ENCODE data around the gene RBBP8. TPM values are rescaled to one million over a fixed set of nuclear protein-coding genes. Genes with fewer than 3 reads are reported as not detected.
"Not testable (repeated sequence)": the region's sequence is repeated elsewhere in the genome, so short reads cannot be mapped to it uniquely, and the experiment has no call there.

The RBBP8 gene
- 38.0 and 43.2 TPM in 2 replicates for total RNA-seq (2014; rRNA removed; shearing (Covaris generic))

GRCh38 chr18:22933206-22933965 lies at the start of gene RBBP8:
TSS of gene RBBP8 (plus strand) at chr18:22933328. CDS start at chr18:22936852, 3,524 bp downstream.
- peak; percentile 89 for DNase-seq
- Histone ChIP-seq H3K36me3 (replicated peaks; ENCODE audit: control insufficient read depth, insufficient read depth, low read length) (peaks cover 3% of the 10 kb centered on the region; the same call in 1 of the 2 replicates), H3K27me3 (ENCODE audit: control insufficient read depth, insufficient read depth, low read length) (peaks cover 2% of the 10 kb centered on the region), H3K4me3 (ENCODE audit: insufficient read depth, low read depth, low read length) (peak within 1 kb of the TSS; percentile 90)

DNA sequence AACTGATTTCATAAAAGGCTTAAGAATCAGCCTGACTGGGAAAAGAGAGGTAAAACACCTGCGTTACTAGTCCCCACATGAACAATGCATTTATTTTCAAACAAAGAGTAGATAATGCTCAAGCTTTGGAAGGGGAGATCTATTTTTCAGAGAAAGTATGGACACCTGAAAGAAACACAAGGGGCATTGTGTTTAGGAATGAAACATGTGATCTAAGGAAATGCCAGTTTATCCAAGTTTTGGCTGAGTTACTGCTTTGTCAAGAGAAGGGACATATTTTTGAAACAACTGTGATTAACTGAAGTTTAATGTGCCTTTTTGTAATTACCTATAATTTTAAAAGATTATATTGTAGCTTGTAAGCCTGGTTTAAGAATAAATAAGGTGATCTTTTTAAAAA lies 49.3 kb upstream of the RBBP8 start:
- Histone ChIP-seq H3K4me3 (ENCODE audit: insufficient read depth, low read depth, low read length) (no peak overlapping the region), H3K36me3 (replicated peaks; ENCODE audit: control insufficient read depth, insufficient read depth, low read length) (no peaks in the 10 kb centered on the region)
- no peak for DNase-seq

DNA sequence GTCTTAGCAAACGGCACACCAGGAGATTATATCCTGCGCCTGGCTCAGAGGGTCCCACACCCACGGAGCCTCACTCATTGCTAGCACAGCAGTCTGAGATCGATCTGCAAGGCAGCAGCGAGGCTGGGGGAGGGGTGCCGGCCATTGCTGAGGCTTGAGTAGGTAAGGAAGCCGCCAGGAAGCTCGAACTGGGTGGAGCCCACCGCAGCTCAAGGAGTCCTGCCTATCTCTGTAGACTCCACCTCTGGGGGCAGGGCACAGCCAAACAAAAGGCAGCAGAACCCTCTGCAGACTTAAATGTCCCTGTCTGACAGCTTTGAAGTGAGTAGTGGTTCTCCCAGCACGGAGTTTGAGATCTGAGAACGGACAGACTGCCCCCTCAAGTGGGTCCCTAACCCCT lies 47.4 kb upstream of the RBBP8 start:
- not testable (repeated sequence) for H3K36me3 ChIP-seq (replicated peaks; ENCODE audit: control insufficient read depth, insufficient read depth, low read length); H3K4me3 ChIP-seq (ENCODE audit: insufficient read depth, low read depth, low read length); H3K27me3 ChIP-seq (ENCODE audit: control insufficient read depth, insufficient read depth, low read length); DNase-seq

More for the DNA sequence above, 49.3 kb upstream of the RBBP8 start:
- H3K27me3 ChIP-seq (ENCODE audit: control insufficient read depth, insufficient read depth, low read length): no peaks in the 10 kb centered on the region

DNA sequence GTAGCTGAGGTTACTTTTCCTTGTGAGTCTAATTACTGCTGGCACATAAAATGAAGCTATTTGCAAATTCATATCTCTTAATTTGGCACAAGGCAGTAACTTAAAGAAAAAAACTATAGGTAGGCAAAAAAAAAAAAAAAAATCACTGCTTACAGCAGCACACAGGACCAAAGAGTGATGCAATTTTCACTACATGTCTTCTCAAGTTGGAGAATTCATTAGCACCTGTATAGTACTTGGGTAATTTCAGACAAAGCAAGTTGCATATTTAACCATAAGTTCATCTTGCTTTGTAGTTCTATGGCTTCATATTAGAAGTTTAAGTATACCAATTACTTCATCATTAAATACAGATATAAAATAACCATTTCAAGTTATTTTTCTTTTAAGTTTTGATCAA lies 33.7 kb upstream of the RBBP8 start:
- Histone ChIP-seq H3K4me3 (ENCODE audit: insufficient read depth, low read depth, low read length) (no peak overlapping the region), H3K27me3 (ENCODE audit: control insufficient read depth, insufficient read depth, low read length) (no peaks in the 10 kb centered on the region), H3K36me3 (replicated peaks; ENCODE audit: control insufficient read depth, insufficient read depth, low read length) (no peaks in the 10 kb centered on the region)
- no peak for DNase-seq

- no peak for DNase-seq
- no peaks in the 10 kb centered on the region for H3K27me3 ChIP-seq (ENCODE audit: control insufficient read depth, insufficient read depth, low read length)
- H3K4me3 ChIP-seq (ENCODE audit: insufficient read depth, low read depth, low read length): no peak overlapping the region
- H3K36me3 ChIP-seq (replicated peaks; ENCODE audit: control insufficient read depth, insufficient read depth, low read length): no peaks in the 10 kb centered on the region
Measured at GRCh38 chr18:22900558-22901238, 32.4 kb upstream of the RBBP8 start.

DNA sequence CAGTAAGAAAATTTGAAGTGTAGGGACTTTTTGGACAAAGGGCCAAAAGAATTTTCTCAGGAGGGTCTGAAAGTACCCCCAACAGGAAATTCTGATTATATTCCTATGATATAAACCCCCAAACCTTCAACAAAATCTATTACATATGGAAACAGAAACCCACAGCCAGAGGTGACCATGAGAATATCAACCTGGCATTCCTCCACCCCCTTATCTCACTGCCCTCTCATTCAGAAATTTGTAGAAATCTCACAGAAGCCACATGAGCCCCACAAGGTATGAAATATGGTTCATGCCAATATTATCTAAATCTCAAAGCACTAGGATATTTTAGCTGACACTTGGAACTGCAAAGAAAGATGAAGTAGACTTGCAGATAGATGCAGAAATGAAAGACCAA lies 31.0 kb upstream of the RBBP8 start:
- Histone ChIP-seq H3K27me3 (ENCODE audit: control insufficient read depth, insufficient read depth, low read length) (no peaks in the 10 kb centered on the region), H3K36me3 (replicated peaks; ENCODE audit: control insufficient read depth, insufficient read depth, low read length) (no peaks in the 10 kb centered on the region), H3K4me3 (ENCODE audit: insufficient read depth, low read depth, low read length) (no peak overlapping the region)
- no peak for DNase-seq

DNA sequence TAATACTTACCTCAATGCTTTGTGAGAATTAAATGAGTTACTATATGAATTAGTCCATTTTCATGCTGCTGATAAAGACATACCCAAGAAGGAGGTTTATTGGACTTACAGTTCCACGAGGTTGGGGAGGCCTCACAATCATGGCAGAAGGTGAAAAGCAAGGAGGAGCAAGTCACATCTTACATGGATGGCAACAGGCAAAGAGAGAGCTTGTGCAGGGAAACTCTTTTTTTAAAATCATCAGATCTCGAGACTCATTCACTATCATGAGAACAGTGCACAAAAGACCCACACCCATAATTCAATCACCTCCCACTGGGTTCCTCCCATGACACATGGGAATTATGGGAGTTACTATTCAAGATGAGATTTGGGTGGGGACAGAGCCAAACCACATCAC lies 29.9 kb upstream of the RBBP8 start:
- not testable (repeated sequence) for H3K4me3 ChIP-seq (ENCODE audit: insufficient read depth, low read depth, low read length); H3K36me3 ChIP-seq (replicated peaks; ENCODE audit: control insufficient read depth, insufficient read depth, low read length)

DNA sequence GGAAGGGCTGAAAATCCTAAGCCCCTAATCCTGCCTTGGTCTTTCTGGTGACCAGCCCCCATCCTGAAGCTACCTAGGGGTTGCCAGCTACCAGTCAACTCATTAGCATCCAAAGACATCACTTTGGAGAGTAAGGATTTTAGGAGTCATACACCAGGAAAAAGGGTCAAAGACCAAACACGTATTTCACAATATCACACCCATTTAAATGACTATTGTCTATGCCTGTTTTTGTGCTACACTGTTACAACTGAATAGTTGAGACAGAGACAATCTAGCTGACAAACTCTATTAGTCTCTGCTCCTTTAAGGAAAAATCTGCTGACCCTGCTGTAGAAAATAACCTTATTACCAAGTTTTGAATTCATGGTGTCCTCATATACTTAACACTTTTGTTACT lies 21.0 kb upstream of the RBBP8 start:
- no peaks in the 10 kb centered on the region for H3K36me3 ChIP-seq (replicated peaks; ENCODE audit: control insufficient read depth, insufficient read depth, low read length)
- no peaks in the 10 kb centered on the region for H3K27me3 ChIP-seq (ENCODE audit: control insufficient read depth, insufficient read depth, low read length)
- H3K4me3 ChIP-seq (ENCODE audit: insufficient read depth, low read depth, low read length): no peak overlapping the region
- DNase-seq: no peak

More for the DNA sequence above, 29.9 kb upstream of the RBBP8 start:
- DNase-seq; H3K27me3 ChIP-seq (ENCODE audit: control insufficient read depth, insufficient read depth, low read length): not testable (repeated sequence)

DNA sequence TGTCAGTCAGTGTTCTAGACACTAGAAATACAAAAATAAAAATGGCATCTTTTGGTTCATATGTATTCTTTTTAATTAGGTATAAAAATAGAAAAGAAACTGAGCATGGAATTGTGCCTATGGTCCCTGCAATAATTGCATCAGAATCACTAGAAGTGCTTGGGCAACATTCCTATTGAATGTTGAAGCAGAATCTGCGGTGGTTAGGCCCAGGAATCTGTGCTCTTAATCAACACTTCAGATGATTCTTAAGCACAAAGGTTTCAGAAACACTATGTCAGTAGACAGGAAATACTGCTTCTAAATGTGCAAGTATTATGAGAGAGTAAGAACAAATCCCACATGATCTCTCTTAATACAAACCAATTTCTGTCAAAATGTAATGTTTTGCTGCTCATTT lies 20.3 kb upstream of the RBBP8 start:
- Histone ChIP-seq H3K36me3 (replicated peaks; ENCODE audit: control insufficient read depth, insufficient read depth, low read length) (no peaks in the 10 kb centered on the region), H3K4me3 (ENCODE audit: insufficient read depth, low read depth, low read length) (no peak overlapping the region), H3K27me3 (ENCODE audit: control insufficient read depth, insufficient read depth, low read length) (no peaks in the 10 kb centered on the region)
- DNase-seq: no peak

- peak; percentile 7 for DNase-seq
- Histone ChIP-seq H3K36me3 (replicated peaks; ENCODE audit: control insufficient read depth, insufficient read depth, low read length) (no peaks in the 10 kb centered on the region), H3K4me3 (ENCODE audit: insufficient read depth, low read depth, low read length) (no peak overlapping the region), H3K27me3 (ENCODE audit: control insufficient read depth, insufficient read depth, low read length) (no peaks in the 10 kb centered on the region)
Measured at GRCh38 chr18:22913861-22914260, 19.3 kb upstream of the RBBP8 start.

DNA sequence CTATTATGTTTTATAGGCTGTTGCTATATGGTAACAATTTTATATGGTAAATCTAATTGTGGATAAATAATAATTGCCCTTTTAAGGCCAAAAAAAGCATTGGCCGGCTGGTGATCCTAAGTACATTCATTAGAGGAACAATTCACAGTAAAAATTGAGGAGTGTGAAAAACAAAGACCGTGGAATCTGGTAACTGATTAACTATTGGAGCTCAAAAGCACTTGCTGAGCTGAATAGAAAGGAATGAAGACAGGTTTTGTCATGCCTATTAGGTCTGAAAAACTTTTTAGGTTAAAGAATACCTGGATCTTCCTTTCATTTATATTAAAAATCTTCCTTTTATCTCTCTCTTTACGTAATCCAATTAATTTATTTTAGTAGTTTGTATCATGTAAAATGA lies 18.5 kb upstream of the RBBP8 start:
- no peak overlapping the region for H3K4me3 ChIP-seq (ENCODE audit: insufficient read depth, low read depth, low read length)
- no peak for DNase-seq
- no peaks in the 10 kb centered on the region for H3K36me3 ChIP-seq (replicated peaks; ENCODE audit: control insufficient read depth, insufficient read depth, low read length)
- no peaks in the 10 kb centered on the region for H3K27me3 ChIP-seq (ENCODE audit: control insufficient read depth, insufficient read depth, low read length)

GRCh38 chr18:22915337-22915736 lies 17.8 kb upstream of the RBBP8 start:
- Histone ChIP-seq H3K4me3 (ENCODE audit: insufficient read depth, low read depth, low read length) (no peak overlapping the region), H3K36me3 (replicated peaks; ENCODE audit: control insufficient read depth, insufficient read depth, low read length) (no peaks in the 10 kb centered on the region), H3K27me3 (ENCODE audit: control insufficient read depth, insufficient read depth, low read length) (no peaks in the 10 kb centered on the region)
- DNase-seq: no peak

DNA sequence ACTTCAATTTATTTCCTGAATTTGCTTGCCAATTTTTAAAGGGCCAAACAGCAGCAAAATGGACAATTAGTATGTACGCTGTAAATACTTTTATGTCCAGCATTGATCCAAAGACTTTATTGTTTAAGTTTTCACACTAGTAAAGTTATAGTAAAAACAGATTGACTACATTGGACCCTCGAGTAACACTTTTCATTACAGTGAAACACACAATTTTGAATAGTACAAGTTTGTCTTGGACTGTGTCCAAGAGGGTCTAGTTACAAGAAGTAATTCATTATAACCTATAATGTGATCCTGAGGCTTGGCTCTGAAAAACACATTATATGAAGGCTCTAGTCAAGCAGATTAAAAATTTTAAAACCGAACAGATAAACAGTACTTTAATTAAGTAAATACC lies 11.4 kb upstream of the RBBP8 start:
- H3K4me3 ChIP-seq (ENCODE audit: insufficient read depth, low read depth, low read length): no peak overlapping the region
- H3K36me3 ChIP-seq (replicated peaks; ENCODE audit: control insufficient read depth, insufficient read depth, low read length): no peaks in the 10 kb centered on the region
- no peak for DNase-seq
- H3K27me3 ChIP-seq (ENCODE audit: control insufficient read depth, insufficient read depth, low read length): no peaks in the 10 kb centered on the region

DNA sequence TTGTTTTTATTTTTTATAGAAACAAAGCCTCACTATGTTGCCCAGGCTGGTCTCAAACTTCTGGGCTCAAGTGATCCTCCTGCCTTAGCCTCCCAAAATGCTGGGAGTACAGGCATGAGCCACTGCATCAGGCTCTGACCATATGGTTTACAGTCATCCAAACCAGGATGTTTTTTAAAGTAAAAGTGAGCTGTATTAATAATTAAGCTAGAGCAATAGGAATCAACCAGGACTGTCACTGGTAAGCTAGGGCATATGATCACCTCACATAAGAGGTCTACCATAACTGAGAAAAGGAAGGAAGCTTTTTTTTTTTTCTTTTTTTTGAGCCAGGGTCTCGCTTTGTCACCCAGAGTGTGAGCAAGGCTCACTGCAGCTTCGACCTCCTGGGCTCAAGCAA lies 8.5 kb upstream of the RBBP8 start:
- DNase-seq: no peak
- Histone ChIP-seq H3K4me3 (ENCODE audit: insufficient read depth, low read depth, low read length) (no peak overlapping the region), H3K27me3 (ENCODE audit: control insufficient read depth, insufficient read depth, low read length) (no peaks in the 10 kb centered on the region), H3K36me3 (replicated peaks; ENCODE audit: control insufficient read depth, insufficient read depth, low read length) (no peaks in the 10 kb centered on the region)

- no peak for DNase-seq
- no peaks in the 10 kb centered on the region for H3K27me3 ChIP-seq (ENCODE audit: control insufficient read depth, insufficient read depth, low read length)
- H3K36me3 ChIP-seq (replicated peaks; ENCODE audit: control insufficient read depth, insufficient read depth, low read length): no peaks in the 10 kb centered on the region
- H3K4me3 ChIP-seq (ENCODE audit: insufficient read depth, low read depth, low read length): no peak overlapping the region
Measured at GRCh38 chr18:22926454-22926853, 6.7 kb upstream of the RBBP8 start.
